AG09309 (cell line): ENCODE measurements around the gene CORO6.
A peak's percentile ranks its signal among the peaks of the same experiment; 100 is the strongest.

Experiments used
- DNase-seq: peaks from one replicate; pipeline ENCODE4 v3.0.0-alpha.2; 2010; ENCODE audit warnings: low read depth
- H3K4me3 ChIP-seq: 2 replicates; pipeline ENCODE4 v1.5.1; 2011; ENCODE audit warnings: mild to moderate bottlenecking, low read depth, low read length, moderate library complexity; ENCODE audit not compliant: control insufficient read depth
- CTCF ChIP-seq: IDR thresholded peaks from 2 replicates; pipeline ENCODE4 v1.5.1; 2011; ENCODE audit warnings: mild to moderate bottlenecking, low read depth, low read length, inconsistent platforms; ENCODE audit not compliant: insufficient read depth, control insufficient read depth; ENCODE audit errors: missing control alignments

CORO6 gene

GRCh38 chr17:29627951-29628350 is 5.2 kb upstream of the CORO6 start:
- TF ChIP-seq CTCF, result no peak
- no peak overlapping the region for H3K4me3 ChIP-seq

GRCh38 chr17:29625037-29625750 is 2.5 kb upstream of the CORO6 start:
- no peak overlapping the region for H3K4me3 ChIP-seq
- no peak for DNase-seq
- no peak for TF ChIP-seq CTCF

More at GRCh38 chr17:29627951-29628350, 5.2 kb upstream of the CORO6 start:
- DNase-seq, result no peak

GRCh38 chr17:29624586-29624985 is 1.9 kb upstream of the CORO6 start:
- no peak for TF ChIP-seq CTCF
- no peak overlapping the region for H3K4me3 ChIP-seq

GRCh38 chr17:29623283-29623647 is 553 bp upstream of the CORO6 start:
- no peak for TF ChIP-seq CTCF
- DNase-seq, result no peak
- no peak overlapping the region for H3K4me3 ChIP-seq

More at GRCh38 chr17:29624586-29624985, 1.9 kb upstream of the CORO6 start:
- DNase-seq, result no peak

GRCh38 chr17:29621751-29622194 is 939 bp downstream of the CORO6 start:
- TF ChIP-seq CTCF, result no peak
- H3K4me3 ChIP-seq, result peak overlapping the region; percentile 64
- no peak for DNase-seq

- DNase-seq, result no peak
- no peak overlapping the region for H3K4me3 ChIP-seq
- TF ChIP-seq CTCF, result no peak
These were observed 1.8 kb downstream of the CORO6 start for GRCh38 chr17:29620779-29621500.
